GM18526 (cell line): ENCODE measurements around the gene ADPRHL1.

ENCODE experiments used
- POLR2A ChIP-seq: IDR thresholded peaks from 3 replicates; pipeline ENCODE4 v1.6.1; 2011; ENCODE audit not compliant: insufficient read length; ENCODE audit errors: extremely low read depth

Gene ADPRHL1

DNA sequence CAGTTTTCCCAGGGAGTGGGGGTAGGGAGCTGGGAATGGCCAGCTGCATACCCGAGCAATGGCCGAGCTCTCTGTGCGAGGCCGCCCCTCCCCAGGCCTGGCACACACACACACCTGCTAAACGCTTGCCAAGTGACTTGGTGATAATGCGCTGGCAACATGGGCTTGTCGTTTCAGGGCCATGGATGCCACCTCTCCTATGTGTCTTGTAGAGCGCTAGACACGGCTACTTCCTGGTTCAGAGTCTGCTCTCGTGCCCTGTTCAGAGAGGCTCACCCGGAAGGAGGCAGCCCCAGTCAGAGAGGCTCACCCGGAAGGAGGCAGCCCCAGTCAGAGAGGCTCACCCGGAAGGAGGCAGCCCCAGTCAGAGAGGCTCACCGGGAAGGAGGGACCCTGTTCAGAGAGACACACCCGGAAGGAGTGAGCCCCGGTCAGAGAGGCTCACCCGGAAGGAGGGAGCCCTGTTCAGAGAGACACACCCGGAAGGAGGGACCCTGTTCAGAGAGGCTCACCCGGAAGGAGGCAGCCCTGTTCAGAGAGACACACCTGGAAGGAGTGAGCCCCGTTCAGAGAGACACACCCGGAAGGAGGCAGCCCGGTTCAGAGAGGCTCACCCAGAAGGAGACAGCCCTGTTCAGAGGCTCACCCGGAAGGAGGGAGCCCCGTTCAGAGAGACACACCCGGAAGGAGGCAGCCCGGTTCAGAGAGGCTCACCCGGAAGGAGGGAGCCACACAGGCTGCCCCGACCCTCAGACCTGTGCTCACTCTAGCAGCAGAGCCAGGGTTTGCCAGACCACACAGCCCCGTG, 4.2 kb downstream of the ADPRHL1 start:
- no peak for TF ChIP-seq POLR2A

DNA sequence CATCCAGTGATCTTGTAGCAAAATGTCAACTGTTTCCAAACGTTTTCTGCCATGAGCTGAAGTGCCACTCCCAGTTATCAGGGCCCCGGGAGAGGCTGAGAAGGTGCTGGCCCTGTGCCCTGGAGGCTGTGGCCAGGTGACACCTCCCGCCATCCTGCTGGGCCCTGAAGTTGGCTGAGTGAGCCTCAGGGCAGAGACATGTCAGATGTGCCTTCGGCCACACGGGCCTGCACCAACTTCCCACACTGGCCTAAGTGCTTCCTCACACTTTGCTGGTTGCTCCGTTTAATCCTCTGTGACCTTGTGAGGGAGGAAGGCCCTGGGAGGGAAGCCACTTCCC, 4.8 kb downstream of the ADPRHL1 start:
- no peak for TF ChIP-seq POLR2A

- TF ChIP-seq POLR2A: no peak
Measured at GRCh38 chr13:113447596-113447995, 5.7 kb downstream of the ADPRHL1 start.

- no peak for TF ChIP-seq POLR2A
Measured at GRCh38 chr13:113446488-113446854, 6.8 kb downstream of the ADPRHL1 start.

- TF ChIP-seq POLR2A: no peak
Measured at GRCh38 chr13:113445791-113446487, 7.3 kb downstream of the ADPRHL1 start.

GRCh38 chr13:113443991-113444390, 9.3 kb downstream of the ADPRHL1 start:
- no peak for TF ChIP-seq POLR2A

- TF ChIP-seq POLR2A: no peak
Measured at GRCh38 chr13:113442985-113443362, 10.3 kb downstream of the ADPRHL1 start.

GRCh38 chr13:113442354-113442984, 10.8 kb downstream of the ADPRHL1 start:
- no peak for TF ChIP-seq POLR2A

- no peak for TF ChIP-seq POLR2A
Measured at GRCh38 chr13:113441661-113442060, 11.6 kb downstream of the ADPRHL1 start.

GRCh38 chr13:113437408-113438010, 15.8 kb downstream of the ADPRHL1 start:
- no peak for TF ChIP-seq POLR2A

GRCh38 chr13:113433391-113433916, 19.8 kb downstream of the ADPRHL1 start:
- TF ChIP-seq POLR2A: no peak

DNA sequence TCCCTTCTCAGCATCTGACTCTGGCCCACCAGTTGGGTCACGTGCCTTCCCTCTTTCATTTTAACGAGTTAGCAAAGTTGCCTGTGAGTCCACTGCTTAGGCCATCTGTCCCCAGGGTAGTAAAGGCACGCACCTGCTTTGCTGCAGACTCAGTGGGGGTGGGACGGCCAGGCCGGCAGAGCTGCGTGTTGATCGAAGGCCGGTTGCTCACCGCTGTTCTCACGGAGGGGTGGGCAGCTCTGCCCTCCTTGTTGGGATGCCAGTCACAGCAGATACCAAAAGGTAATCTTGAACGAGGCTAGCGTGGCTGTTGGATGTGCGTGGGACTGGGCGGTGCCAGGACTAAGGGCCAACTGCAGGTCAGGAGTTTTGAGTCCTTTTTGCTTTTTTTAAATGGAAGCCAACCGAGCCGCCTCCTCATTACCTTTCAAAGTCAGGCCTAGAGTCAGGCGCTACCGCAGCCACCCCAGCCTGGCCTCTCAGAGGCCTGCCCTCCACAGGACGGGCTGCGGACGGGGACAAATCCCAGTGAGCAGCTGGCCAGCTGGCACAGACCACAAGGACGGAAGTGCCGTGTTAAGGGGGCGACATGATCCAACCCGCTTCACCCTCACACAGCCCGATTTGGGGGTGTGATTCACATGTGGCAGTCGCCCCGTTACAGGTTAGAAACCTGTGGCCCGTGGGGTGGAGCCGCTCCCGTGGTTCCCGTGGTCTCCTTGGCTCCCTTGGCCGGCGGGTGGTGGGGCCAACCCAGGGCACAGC, 20.6 kb downstream of the ADPRHL1 start:
- TF ChIP-seq POLR2A: no peak

GRCh38 chr13:113431171-113431570, 22.1 kb downstream of the ADPRHL1 start:
- TF ChIP-seq POLR2A: no peak

DNA sequence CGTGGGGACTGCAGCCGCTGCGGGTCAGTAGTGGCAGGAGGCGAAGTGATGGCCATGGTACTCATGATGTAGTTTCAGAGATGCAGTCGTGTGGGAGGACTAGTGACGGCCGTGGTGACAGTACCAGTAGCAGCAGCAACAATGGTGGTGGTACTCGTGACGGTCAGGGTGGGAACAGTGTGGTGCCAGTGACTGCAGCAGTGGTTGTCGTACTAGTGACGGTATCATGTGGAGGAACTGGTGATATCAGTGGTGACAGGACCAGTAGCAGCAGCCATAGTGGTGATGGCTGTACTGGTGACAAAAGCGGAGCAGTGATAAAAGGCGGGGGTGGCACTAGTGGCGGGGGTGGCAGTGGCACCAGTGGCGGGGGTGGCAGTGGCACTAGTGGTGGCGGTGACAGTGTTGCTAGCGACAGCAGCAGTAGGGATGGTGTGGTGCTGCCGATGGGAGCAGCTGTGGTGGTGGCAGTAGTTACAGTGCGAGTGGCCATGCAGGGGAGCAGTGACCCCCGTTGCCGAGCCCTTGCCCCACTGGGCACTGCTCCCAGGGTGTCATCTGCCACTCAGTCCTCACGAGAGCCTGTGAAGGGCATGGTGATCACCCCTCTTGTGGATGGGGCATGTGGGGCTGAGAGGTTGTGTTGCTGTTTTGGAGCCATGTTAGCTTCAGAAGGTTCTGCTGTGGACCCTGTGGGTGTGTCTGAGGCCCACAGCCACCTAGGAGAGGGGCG, 22.7 kb downstream of the ADPRHL1 start:
- no peak for TF ChIP-seq POLR2A
